Cortex of kidney (tissue), 1 donor: ENCODE results near the gene CEPT1.
"Not testable (repeated sequence)": the region's sequence is repeated elsewhere in the genome, so short reads cannot be mapped to it uniquely, and the experiment has no call there.

Experiments
- DNase-seq: peaks from one replicate; lab custom pipeline; 2025; lab: John Stamatoyannopoulos, UW

The CEPT1 gene

GRCh38 chr1:111212634-111213335 is 72.8 kb downstream of the CEPT1 start:
- no peak for DNase-seq

- no peak for DNase-seq
Measured at GRCh38 chr1:111213412-111213811, 73.4 kb downstream of the CEPT1 start.

GRCh38 chr1:111214074-111214801 is 74.2 kb downstream of the CEPT1 start:
- DNase-seq = no peak

- DNase-seq = no peak
Measured at GRCh38 chr1:111214884-111215283, 74.9 kb downstream of the CEPT1 start.

DNA sequence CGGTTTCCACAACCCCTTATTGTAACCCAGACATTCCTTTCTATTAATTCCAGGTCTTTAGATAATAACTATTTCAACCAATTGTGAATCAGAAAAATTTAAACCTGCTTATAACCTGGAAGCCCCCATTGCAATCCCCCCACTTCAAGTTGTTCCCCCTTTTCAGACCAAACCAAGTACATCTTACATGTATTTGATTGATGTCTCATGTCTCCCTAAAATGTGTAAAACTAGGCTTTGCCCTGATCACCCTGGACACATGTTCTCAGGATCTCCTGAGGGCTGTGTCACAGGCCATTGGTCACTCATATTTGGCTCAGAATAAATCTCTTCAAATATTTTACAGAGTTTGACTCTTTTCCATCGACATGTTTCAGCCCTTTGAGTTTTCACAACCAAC is 75.3 kb downstream of the CEPT1 start:
- DNase-seq = not testable (repeated sequence)

- DNase-seq = no peak
Measured at GRCh38 chr1:111216751-111217150, 76.7 kb downstream of the CEPT1 start.

DNA sequence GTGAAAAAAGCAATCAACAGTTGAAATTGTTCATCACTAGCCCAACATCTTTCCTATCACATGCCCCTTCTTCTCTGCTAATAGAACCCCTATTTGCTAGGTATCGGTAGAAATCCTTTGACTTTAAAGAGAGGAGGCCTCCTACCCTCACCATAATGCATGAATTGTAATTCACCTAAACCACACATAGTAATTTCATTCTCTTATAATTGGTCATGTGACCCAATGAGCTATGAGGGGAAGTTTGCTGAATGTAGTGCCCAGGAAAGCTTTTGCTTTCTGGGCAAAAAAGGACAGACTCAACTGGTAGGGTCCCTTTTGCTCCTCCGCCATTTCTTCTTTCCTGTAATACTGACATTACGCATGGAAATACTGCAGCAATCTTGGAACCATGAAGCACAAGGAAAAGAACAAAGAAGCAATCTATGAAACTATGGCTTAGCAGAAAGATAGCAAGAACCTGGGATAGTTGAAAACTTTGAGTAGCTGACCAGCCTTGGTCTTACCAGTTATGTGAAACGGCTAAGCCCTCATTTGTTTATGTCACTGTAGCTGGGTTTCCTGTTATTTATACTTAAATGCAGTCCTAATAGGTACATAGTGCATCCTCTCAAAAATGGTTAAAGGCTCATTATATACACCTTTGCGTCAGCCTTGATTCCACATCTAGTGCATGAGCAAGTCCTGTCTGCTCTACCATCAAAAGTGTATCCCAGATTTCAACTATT is 77.3 kb downstream of the CEPT1 start:
- no peak for DNase-seq

GRCh38 chr1:111218701-111219556 is 78.9 kb downstream of the CEPT1 start:
- DNase-seq = no peak

DNA sequence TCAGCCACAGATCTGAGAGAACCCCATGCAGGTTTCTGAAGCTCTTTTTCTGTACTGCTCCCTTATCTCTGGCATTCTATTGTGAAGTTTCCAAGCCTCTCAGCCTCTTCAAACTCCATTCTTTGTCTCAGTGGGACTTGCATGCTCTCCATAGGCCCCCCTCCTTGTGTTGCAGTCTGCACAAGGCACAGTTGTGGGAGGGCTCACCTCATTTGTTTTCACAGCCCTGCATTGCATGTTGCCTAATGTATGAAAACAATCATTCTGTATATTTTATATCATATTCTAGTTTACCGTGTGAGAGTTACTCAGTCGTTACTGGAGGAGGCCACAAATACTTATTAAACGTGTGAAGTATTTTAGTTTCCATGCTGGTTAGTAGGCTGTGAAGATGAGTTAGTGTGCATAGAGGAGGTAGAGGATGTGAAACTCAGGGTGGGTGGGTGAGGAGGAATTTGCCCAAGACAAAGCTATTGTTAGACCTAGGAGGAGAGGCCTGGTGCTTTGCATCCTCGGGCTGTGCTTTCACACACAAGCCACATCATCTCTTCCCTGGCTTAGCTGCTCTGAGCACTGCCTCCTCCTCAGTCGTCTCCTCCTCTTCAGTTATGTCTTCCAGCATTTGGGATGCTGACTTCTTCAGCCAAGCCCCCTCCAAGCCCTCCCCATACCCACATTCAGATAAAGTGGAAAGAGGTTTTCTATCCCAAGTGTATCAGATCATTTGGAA is 79.7 kb downstream of the CEPT1 start:
- DNase-seq = no peak

DNA sequence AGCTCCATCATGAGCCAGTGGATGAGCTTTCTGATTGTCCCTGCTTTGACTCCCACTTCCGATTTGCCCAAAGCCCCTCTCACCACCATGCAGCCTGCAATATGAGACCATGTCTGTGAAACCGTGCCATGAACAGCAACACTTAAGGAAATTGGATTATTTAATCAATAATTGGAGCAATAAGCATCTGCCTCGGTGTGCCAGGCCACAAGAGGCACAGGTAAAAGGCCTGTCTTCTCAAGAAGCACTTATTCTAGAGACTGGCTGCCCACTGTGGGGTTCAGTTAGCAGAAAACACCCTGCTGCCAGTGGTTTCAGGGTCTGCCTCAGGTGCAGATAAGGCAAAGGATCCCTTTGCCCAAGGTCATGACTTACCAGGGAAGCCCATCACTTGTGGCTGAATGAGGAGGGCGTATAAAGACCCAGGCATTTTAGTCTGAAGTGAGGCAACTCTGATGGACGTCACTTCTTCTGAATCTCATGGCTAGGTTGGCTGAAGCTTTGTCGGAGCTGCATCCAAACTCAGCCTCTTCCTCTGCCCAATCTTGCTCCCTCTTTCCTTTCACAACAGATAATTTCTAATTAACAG is 80.4 kb downstream of the CEPT1 start:
- no peak for DNase-seq

DNA sequence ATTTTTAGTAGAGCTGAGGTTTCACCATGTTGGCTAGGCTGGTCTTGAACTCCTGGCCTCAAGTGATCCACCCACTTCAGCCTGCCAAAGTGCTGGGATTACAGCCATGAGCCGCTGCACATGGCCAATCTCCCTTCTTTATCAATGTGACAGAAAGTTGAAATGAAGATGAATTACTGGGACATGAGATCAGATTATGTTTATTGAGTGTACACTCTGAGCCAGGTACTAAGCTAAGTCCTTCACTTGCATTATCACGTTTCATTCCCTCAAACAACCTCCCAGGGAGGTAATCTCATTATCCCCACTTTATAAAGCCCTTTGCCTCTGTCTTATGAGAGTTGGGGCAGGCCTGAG is 81.2 kb downstream of the CEPT1 start:
- DNase-seq = no peak

GRCh38 chr1:111221633-111222291 is 81.7 kb downstream of the CEPT1 start:
- no peak for DNase-seq

GRCh38 chr1:111222308-111223125 is 82.5 kb downstream of the CEPT1 start:
- no peak for DNase-seq

GRCh38 chr1:111223126-111223685 is 83.2 kb downstream of the CEPT1 start:
- no peak for DNase-seq

- DNase-seq = no peak
Measured at GRCh38 chr1:111225091-111225490, 85.1 kb downstream of the CEPT1 start.

GRCh38 chr1:111225717-111226400 is 85.8 kb downstream of the CEPT1 start:
- DNase-seq = no peak

DNA sequence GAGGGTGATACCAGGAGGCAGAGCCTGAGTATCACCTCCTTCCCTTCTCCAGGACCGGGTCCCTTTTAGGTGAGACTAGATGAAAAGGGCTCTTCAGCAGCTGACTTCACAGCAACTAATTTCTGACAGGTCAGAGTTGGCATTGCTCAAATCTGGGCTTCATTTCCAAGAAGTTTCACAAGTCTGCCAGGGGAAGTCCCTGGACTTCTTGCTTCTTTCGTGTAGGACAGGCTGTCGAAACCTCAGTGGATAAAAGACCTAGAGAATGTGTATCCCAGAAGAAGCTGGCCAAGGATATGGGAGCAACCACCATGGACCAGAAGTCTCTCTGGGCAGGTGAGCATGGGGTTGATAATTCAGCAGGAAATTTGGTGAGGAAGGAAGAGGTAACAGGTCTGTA is 87.4 kb downstream of the CEPT1 start, which contains the start of gene CHI3L2:
Gene CHI3L2 (plus strand): TSS at position 280 of the 400 bp plus-strand sequence. CDS start 17 bp downstream, at position 297.
- DNase-seq = no peak
